Colon (tissue), 2 donors: Measurements from ENCODE around the gene KRT74.
"Not testable (repeated sequence)": the region's sequence is repeated elsewhere in the genome, so short reads cannot be mapped to it uniquely, and the experiment has no call there.

Experiments
- FAIRE-seq: peaks from 2 replicates; lab custom pipeline; 2012; peaks lifted over from hg19 to GRCh38; lab: Jason Lieb, UNC
- donor health status: control.
- donor health status: control.

KRT74 gene

GRCh38 chr12:52602552-52602951 is 28.9 kb upstream of the KRT74 start:
- no peak for FAIRE-seq

- no peak for FAIRE-seq
These were observed 28.0 kb upstream of the KRT74 start for GRCh38 chr12:52601671-52602070.

GRCh38 chr12:52600941-52601481 is 27.4 kb upstream of the KRT74 start, which contains the start of gene KRT72:
KRT72 (minus strand) TSS chr12:52601463; CDS start chr12:52601452, 11 bp downstream.
- FAIRE-seq = no peak

- FAIRE-seq = no peak
These were observed 26.8 kb upstream of the KRT74 start for GRCh38 chr12:52600475-52600874.

GRCh38 chr12:52600071-52600470 is 26.4 kb upstream of the KRT74 start:
- FAIRE-seq = no peak

GRCh38 chr12:52598966-52599365 is 25.3 kb upstream of the KRT74 start:
- FAIRE-seq = no peak

GRCh38 chr12:52594237-52594636 is 20.6 kb upstream of the KRT74 start:
- FAIRE-seq = not testable (repeated sequence)

GRCh38 chr12:52591521-52591920 is 17.9 kb upstream of the KRT74 start:
- no peak for FAIRE-seq

- FAIRE-seq = no peak
These were observed 16.4 kb upstream of the KRT74 start for GRCh38 chr12:52590021-52590420.

- no peak for FAIRE-seq
These were observed 13.9 kb upstream of the KRT74 start for GRCh38 chr12:52587563-52587962.

GRCh38 chr12:52585946-52586345 is 12.3 kb upstream of the KRT74 start:
- FAIRE-seq = no peak

GRCh38 chr12:52585066-52585465 is 11.4 kb upstream of the KRT74 start:
- no peak for FAIRE-seq

GRCh38 chr12:52584156-52584682 is 10.6 kb upstream of the KRT74 start:
- FAIRE-seq = no peak

GRCh38 chr12:52582971-52583456 is 9.4 kb upstream of the KRT74 start:
- no peak for FAIRE-seq

GRCh38 chr12:52582486-52582885 is 8.8 kb upstream of the KRT74 start:
- FAIRE-seq = no peak

- FAIRE-seq = no peak
These were observed 7.8 kb upstream of the KRT74 start for GRCh38 chr12:52581481-52581880.

GRCh38 chr12:52581066-52581465 is 7.4 kb upstream of the KRT74 start:
- FAIRE-seq = no peak

- no peak for FAIRE-seq
These were observed 6.9 kb upstream of the KRT74 start for GRCh38 chr12:52580496-52580895.

- FAIRE-seq = no peak
These were observed 6.1 kb upstream of the KRT74 start for GRCh38 chr12:52579468-52580465.

- no peak for FAIRE-seq
These were observed 4.8 kb upstream of the KRT74 start for GRCh38 chr12:52578469-52578868.

- no peak for FAIRE-seq
These were observed 3.7 kb upstream of the KRT74 start for GRCh38 chr12:52577316-52577715.

GRCh38 chr12:52575948-52576347 is 2.3 kb upstream of the KRT74 start:
- FAIRE-seq = no peak

GRCh38 chr12:52575256-52575655 is 1.6 kb upstream of the KRT74 start:
- no peak for FAIRE-seq
